HG02852 (cell line): ENCODE measurements around the gene PSME2.
A peak's percentile ranks its signal among the peaks of the same experiment; 100 is the strongest.

Experiments
- ATAC-seq: cut with Tn5 transposase; IDR thresholded peaks from one replicate; pipeline ENCODE4 v1.9.1; 2021; ENCODE audit warnings: mild to moderate bottlenecking, moderate library complexity; ENCODE audit not compliant: unreplicated experiment

Gene PSME2

DNA sequence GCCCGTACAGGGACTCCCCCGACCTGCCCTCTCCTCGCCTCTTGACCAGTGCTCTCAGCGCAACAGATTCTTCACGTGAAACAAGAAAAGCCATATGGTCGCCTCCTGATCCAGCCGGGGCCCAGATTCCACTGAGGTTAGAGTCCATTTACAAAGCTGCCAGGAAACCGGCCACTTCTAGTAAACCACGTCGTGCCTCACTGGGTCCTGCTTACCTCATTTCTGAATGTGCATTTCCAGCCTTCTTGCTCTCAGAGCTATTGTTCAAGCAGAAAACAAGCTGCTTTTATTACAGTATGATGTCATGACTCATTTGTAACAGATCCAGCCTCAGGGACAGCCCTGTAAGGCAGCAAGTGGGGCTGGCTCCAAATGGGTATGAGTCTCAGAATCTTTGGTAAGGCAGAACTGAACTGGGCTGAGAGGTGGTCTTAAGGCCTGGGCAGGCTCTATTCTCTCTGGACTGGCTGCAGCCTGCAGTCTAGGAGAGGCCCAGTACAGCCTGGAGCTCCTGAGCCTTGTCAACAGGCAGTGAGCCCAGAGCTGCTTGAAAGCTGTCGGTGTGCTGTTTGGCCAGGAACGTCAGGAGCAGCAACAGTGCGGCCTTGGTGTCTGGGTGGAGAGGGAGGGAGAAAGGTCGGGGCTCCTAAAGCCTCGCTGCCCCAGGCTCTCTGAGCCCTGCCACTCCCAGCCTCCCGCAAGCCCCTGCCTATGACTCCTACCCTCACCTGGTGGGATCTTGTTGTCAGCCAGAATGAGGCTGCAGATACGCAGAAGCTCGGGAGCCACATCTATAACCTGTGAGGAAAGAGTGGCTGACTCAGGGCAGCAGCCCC lies 33.8 kb upstream of the PSME2 start:
- ATAC-seq, result no peak

DNA sequence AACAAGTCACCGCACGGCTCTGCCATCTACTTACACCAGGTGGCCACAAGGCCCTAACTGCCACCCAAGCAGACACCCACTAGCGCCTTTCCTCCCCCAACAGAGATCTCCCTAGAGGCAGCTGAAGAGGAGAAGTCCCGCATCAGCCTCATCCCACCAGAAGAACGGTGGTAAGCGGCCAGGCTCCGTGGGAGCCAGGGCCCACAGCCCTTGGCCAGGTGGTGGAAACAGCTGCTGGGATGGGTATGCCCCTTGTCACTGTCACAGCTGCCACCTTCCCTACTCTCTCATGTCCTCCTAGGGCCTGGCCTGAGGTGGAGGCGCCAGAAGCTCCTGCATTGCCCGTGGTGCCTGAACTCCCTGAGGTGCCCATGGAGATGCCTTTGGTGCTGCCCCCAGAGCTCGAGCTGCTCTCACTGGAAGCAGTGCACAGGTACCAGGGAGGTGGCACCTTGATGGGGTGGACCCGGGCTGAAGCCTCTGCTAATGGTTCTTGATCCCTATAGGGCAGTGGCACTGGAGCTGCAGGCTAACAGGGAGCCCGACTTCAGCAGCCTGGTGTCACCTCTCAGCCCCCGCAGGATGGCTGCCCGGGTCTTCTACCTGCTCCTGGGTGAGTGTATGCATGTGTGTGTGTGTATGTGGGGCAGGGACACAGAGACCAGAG lies 33.0 kb upstream of the PSME2 start:
- no peak for ATAC-seq

DNA sequence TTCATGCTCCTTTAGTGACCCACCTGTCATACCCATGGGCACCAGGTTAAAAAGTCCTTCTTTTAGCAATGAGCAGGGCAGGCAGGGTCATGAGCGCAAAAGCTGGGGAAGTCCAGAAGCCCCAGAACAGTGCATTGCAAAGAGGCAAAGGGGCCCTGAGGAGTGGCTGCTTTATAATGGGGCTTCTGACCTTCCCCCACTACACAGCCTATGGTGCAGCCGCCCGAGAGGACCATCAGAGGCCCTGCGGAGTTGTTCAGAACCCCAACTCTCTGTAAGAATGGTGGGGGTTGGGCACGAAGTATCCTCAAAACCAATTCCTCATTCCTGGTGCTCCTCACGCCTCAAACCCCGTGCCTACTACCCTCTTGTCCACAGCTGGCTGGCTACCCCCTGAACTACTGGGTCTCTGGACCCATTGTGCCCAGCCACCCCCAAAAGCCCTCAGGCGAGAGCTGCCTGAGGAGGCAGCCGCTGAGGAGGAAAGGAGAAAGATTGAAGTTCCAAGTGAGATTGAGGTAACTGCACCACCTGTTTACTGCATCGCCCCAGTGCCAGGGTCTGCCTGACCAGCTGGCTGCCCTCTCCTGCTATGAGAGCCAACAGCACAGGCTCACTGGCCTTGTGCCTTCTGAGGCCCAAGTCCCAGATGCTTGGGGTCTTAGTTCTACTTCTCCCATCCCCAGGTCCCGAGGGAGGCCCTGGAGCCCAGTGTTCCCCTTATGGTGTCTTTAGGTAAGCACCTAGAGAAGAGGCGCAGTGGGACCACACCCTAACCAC lies 32.2 kb upstream of the PSME2 start:
- ATAC-seq, result no peak

DNA sequence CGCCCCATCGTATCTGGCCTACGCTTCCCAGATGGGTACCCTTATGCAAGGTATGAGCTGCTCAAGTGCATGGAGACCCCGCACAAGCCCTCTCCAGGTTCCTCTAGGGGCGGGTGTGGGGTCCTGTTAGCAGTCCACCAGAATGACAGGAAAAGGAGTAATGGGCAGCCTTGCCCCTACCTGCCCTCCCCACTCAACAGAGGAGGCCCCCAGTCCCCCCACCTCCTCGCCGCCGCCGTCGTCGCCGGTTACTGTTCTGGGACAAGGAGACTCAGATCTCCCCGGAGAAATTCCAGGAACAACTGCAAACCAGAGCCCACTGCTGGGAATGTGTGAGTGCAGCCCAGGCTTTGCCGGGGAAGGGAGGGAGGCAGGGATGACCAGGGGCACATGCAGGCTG lies 31.5 kb upstream of the PSME2 start:
- no peak for ATAC-seq

DNA sequence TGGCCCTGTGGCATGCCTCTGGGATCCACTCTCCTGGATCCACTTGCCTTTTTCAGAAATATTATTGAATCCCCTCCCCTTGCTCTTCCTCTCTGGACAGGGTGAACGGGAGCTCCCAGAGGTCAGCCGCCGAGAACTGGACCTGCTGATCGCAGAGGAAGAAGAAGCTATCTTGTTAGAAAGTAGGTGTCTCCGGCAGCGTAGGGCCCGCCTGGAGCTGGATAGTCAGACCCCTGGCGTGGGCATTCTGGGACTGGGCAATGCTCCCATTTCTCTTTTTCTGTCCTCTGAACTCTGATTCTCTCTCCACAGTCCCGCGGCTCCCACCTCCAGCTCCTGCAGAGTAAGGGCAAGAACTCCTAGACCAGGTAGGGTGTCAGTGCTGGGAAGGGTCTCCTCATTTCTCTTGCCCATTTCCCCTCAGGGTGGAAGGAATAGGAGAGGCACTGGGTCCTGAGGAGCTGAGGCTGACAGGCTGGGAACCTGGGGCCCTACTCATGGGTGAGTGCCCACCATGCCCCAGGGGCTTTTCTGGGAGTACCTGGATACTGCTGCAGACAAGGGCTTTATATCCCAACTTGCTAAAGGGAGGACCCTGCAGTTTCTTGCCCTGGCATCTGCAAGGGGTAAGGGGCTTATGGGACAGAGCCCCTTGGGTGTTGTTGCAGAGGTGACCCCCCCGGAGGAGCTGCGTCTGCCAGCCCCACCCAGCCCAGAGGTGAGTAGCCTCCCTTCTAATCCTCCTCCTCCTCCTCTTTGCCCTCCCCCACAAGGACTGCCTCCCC lies 30.8 kb upstream of the PSME2 start:
- no peak for ATAC-seq

DNA sequence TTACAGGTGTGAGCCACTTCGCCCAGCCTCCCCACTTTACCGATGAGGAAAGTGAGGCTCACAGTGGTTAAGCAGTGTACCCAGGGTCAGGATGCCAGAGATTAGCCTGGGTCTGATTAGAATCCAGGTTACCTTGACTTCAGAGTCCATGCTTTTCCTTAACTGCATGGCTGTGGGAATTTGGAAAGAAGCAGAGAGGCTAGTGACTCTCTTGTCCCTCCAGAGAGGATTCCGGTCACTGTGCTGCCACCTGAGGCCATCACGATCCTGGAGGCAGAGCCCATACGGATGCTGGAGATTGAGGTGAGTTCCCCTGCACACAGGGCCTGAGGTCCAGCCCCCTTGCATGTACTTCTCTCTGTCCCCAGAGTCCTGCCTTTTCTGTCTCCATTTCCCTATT lies 30.2 kb upstream of the PSME2 start:
- no peak for ATAC-seq

DNA sequence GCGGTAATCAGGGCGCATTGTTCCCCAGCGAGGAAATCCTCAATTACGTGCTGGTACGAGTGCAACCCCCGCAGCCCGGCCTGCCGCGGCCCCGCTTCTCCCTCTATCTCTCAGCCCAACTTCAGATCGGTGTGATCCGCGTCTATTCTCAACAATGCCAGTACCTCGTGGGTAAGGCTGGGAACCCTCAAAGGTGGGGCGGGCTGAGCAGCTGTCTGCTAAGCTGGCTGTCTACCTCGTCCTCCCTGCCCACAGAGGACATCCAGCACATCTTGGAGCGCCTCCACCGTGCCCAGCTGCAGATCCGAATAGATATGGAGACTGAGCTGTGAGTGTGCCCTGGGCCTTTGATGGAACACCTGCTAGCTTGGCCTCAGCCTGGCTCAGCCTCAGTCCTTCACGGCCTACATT lies 26.5 kb upstream of the PSME2 start:
- no peak for ATAC-seq

DNA sequence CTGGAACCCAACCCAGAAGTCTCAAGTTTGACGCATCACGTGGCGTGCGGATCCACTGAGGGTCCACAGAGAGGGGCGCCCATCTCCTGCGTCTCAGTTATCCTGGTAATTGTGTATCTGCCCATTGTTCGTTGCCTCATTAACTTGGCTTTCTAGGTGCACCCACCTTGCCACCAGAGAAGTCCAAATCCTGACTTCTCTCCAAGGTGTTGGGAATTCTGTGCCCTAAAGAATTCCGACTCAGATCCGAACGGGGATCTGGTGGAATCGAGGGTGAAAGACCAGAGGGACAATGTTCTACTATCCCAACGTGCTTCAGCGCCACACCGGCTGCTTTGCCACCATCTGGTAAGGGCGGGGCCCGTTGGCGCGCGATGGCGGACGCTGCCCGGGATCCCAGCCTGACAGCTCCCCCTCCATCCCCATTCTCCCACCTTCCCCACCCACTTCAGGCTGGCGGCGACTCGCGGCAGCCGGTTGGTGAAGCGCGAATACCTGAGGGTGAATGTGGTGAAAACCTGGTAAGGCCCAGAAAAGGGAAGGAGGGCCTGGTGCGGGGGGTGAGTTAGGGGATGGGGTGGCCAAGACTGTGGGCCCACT lies 26.0 kb upstream of the PSME2 start:
- no peak for ATAC-seq

DNA sequence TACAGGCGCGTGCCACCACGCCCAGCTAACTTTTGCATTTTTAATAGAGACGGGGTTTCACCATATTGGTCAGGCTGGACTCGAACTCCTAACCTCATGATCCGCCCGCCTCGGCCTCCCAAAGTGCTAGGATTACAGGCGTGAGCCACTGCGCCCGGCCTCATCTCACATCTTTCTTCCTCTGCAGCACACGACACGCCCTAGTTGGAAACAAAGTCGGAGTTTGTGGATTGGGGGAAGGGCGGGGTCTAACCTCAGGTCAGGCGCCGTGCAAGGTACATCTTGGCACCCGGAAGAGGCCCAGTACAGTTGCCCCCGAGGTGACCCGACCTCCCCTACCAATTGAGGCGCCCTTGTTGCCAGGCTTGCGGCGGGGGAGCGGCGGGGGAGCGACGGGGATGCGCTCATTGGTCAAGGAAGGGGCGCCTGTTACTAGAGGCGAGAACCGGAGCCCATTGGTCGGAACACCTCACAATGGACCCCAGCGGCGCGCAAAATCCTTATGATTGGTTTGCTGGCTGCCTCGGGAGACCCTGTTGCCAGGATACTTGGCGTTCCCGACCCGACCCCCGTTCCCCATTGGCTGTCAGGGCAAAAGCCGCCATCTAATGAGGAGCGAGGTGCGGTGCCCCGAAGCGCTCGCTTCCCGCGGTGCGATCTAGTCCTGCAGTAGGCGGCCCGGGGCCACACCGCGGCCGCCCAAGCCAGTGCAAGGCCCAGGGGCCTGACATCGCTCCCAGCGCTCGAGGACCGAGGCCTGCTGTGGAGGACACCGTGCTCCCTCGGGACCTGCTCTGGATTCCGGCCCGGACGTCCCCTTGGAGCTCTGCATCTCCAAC lies 25.2 kb upstream of the PSME2 start, which contains the start of gene REC8:
TSS of gene REC8 (plus strand) at position 659 of the 839 bp plus-strand sequence. CDS start 473 bp downstream, outside the sequence.
- peak; percentile 84 for ATAC-seq

DNA sequence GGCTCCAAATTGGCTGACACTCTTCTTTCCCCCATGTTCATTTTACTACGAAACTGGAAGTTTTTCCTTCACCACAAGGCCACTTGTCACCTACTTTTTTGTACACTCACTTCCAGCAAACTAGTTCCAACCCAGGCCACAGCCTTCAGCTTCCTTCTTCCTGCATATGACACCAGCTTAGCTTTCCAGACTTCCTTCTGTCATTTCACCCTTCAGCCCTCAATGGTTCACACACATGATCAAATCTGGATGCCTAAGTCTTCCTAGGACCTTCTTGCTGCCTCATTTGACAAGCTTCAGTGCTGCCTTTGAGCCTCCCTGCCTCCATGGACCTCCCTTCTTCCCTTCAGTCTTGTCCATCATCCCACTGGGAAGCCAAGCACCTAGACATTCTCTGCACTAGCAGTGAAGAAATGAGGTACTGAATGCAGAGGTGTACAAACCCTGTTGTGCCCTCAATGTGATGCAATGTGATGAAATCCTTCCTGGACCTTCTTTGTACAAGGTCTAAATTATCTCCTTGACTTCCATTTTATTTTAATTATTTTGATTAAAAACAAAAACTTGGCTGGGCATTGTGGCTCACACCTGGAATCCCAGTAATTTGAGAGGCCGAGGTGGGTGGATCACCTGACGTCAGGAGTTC lies 21.2 kb upstream of the PSME2 start:
- no peak for ATAC-seq

DNA sequence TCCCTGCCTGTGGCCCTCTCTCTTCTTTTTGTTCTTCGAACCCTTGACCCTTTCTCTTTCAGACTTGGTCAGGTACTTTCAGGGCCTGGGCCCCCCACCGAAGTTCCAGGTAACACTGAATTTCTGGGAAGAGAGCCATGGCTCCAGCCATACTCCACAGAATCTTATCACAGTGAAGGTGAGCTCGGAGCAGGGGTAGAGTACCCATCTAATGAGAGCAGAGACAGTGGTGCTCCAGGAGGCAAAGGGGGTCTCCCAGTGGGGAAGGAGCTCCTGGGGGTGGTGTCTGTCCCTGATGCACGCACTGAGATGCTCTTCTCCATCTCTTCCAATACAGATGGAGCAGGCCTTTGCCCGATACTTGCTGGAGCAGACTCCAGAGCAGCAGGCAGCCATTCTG lies 19.4 kb upstream of the PSME2 start:
- ATAC-seq, result no peak

DNA sequence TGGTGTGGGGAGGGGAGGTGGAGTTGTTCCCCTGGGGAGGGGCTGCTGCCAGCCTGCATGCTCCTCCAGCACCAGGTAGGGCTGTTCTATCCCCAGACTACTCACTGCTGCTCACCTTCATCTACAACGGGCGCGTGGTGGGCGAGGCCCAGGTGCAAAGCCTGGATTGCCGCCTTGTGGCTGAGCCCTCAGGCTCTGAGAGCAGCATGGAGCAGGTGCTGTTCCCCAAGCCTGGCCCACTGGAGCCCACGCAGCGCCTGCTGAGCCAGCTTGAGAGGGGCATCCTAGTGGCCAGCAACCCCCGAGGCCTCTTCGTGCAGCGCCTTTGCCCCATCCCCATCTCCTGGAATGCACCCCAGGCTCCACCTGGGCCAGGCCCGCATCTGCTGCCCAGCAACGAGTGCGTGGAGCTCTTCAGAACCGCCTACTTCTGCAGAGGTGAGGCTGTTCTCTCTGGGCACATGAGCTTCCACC lies 18.1 kb upstream of the PSME2 start:
- ATAC-seq, result no peak

DNA sequence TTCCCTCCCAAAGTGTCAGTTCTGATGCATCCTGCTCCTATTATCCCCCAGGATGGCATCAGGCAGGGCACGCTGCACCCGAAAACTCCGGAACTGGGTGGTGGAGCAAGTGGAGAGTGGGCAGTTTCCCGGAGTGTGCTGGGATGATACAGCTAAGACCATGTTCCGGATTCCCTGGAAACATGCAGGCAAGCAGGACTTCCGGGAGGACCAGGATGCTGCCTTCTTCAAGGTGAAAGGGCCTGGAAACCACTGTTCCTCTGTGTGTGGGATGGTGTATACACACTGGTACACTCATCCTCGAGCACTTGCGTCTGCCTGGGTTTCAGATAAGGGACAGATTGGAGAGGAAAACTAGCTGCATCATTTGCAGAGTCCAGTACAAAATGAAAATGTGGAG lies 15.7 kb upstream of the PSME2 start:
- no peak for ATAC-seq

DNA sequence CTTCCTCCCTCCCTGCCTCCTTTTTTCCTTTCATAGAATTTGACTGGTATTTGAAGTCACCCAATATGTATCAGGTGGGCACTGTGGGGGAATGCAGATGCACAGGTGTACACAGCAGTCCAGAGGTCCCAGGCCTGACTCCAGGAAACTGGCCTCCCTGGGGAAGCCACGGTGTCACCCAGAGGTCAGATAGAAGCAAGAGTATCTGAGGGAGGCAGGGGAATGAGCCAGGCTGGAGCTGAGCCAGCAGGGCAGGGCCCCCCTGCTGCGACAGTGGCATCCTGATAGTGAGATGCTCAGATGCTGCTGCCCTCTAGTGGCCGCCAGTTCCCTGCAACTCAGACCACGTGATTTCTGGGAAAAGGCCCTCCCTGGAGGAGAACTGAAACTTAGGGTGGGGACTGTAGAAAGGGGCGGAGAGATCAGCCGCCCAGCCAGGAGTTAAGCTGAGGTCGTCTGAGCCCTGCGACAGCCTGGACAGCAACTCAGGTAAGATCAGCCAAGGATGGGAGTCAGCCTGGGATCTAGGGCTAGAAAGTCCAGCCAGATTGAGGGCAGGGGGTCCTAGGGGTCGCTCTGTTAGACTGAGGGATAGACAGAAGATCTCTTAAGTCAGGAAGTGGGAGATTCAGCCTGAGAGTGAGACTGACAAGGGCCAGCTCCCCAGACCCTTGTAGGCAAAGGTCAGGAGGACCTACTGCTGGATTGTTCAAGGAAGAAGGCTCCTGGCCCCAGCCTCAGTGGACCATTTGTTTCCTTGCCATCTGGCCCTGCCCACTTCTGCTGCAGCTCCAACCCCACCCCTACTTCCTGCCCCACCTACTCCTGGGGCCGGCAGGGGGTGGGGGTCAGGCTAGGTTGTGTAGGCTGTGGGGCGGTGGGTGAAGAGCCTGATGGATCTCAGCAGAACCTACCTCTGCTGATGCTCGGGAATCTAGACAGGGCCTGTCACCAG lies 14.7 kb upstream of the PSME2 start, which contains the start of gene IRF9:
TSS of gene IRF9 (plus strand) at position 416 of the 955 bp plus-strand sequence. CDS start 880 bp downstream, outside the sequence.
- peak; percentile 79 for ATAC-seq

DNA sequence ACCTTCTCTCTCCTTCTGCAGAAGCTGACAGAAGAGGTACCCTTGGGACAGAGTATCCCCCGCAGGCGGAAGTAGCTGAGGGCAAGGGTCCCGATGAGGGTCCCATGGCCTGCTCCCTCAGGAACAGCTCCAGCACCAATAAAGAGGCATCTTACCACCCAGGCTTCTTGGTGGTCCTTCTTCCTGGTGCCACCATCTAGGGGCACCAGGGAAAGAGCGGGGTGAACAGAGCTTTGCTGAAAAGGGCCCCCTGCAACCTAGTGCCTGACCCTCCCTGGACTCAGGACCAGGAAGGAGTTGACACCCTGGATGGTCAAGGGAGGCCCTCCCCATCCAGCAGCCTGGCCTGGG lies 14.1 kb upstream of the PSME2 start:
- ATAC-seq, result no peak

DNA sequence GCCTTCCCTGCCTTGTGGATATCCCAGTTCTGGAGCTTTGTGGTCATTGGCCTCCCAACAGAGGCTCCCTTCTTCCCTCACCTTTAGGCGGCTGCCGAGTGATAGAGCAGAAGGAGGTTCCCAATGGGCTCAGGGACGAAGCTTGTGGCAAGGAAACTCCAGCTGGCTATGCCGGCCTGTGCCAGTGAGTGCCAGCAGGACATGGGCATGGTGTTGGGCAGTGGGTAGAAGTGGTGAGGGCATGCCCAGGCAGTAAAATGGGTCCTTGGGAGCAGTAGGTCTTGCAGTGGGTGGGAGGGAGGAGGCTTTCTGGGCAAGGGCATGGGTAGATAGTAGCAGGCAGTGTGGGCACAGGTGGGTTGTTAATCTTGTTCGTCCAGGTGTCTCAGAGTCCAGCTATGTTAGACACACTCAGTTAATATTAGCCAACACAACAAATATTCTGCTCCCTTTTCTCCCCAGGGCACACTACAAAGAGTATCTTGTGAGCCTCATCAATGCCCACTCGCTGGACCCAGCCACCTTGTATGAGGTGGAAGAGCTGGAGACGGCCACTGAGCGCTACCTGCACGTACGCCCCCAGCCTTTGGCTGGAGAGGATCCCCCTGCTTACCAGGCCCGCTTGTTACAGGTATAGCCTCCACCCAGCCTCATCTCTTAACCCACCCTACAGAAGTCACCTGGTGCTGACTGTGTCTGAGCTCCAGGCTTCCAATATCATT lies 13.5 kb upstream of the PSME2 start:
- no peak for ATAC-seq

DNA sequence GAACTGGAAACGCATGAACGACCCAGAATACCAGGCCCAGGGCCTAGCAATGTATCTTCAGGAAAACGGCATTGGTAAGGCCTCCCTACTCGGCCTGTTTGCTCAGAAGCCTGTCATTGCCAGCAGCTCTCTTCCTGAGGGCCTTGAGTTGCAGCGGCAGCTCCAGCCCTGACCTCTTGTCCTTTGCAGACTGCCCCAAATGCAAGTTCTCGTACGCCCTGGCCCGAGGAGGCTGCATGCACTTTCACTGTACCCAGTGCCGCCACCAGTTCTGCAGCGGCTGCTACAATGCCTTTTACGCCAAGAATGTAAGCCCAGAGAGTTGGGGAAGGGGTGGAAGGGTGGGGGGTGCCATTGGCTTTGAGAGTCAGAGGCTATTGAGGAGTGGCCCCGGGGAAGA lies 10.9 kb upstream of the PSME2 start:
- ATAC-seq, result no peak
